Neutrophil (primary cell): Measurements from ENCODE around the gene OR2T27.
"Not testable (repeated sequence)": the region's sequence is repeated elsewhere in the genome, so short reads cannot be mapped to it uniquely, and the experiment has no call there.

Experiments used
- H3K27ac ChIP-seq: fragments of 200-600 bp; sonication (generic); 2 replicates; pipeline ENCODE4 v1.5.1; 2016; ENCODE audit warnings: mild to moderate bottlenecking, moderate library complexity
- H3K27me3 ChIP-seq: fragments of 200-600 bp; sonication (generic); 2 replicates; pipeline ENCODE4 v1.6.0; 2016; ENCODE audit warnings: mild to moderate bottlenecking
- H3K36me3 ChIP-seq: fragments of 200-600 bp; sonication (generic); 2 replicates; pipeline ENCODE4 v1.5.1; 2017
- H3K4me1 ChIP-seq, 2 experiments: fragments of 200-600 bp in 1 of 2; sonication (generic) in 1 of 2; 1 replicate in 1 of 2; 2 replicates in 1 of 2; pipeline versions ENCODE4 v1.5.1 to v1.6.1; 2013 to 2016; ENCODE audit warnings: low read depth in 1 of 2, low read length in 1 of 2, mild to moderate bottlenecking in 1 of 2, moderate library complexity in 1 of 2; ENCODE audit not compliant: control insufficient read depth in 1 of 2, insufficient read depth in 1 of 2
- H3K4me3 ChIP-seq, 2 experiments: fragments of 200-600 bp in 1 of 2; sonication (generic) in 1 of 2; 1 replicate in 1 of 2; 2 replicates in 1 of 2; pipeline ENCODE4 v1.5.1; 2013 to 2016; ENCODE audit warnings: low read depth in 1 of 2, low read length in 1 of 2, mild to moderate bottlenecking in 1 of 2, moderate library complexity in 1 of 2
- H3K9me3 ChIP-seq: fragments of 200-600 bp; sonication (generic); 2 replicates; pipeline ENCODE4 v1.5.1; 2016
- TF ChIP-seq, protein P1 (sequence below): fragments of 200-600 bp; sonication (generic); IDR thresholded peaks from 2 replicates; pipeline ENCODE4 v1.5.1; 2016; ENCODE audit warnings: antibody characterized with exemption

OR2T27 gene

DNA sequence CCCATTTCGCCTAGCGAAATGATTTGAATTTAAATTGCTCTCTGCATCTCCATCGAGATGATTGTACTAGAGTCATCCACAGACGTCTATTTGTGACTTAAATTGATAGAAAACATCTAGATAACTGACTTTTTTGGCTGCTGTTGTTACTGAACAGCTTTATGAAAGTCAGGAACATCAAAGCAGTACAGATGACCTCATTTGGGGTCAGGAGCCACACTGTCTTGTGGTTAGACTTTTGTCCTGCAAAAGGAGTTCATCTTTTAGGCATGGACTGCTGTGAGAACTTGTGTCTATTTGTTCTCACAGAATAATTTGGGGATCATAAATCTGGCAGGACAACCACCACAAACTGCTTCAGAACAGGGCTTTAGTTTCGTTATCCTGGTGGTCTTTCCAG is 15.7 kb downstream of the OR2T27 start:
- H3K4me1 ChIP-seq, H3K4me3 ChIP-seq, H3K27ac ChIP-seq, H3K27me3 ChIP-seq, H3K9me3 ChIP-seq, H3K36me3 ChIP-seq: not testable (repeated sequence)

GRCh38 chr1:248636612-248637011 is 18.7 kb downstream of the OR2T27 start:
- H3K4me3 ChIP-seq, H3K27ac ChIP-seq, H3K9me3 ChIP-seq, H3K36me3 ChIP-seq, H3K4me1 ChIP-seq, H3K27me3 ChIP-seq: not testable (repeated sequence)

- H3K27ac ChIP-seq, H3K4me1 ChIP-seq, H3K9me3 ChIP-seq, H3K27me3 ChIP-seq, H3K36me3 ChIP-seq, H3K4me3 ChIP-seq: not testable (repeated sequence)
These were observed 20.3 kb downstream of the OR2T27 start, which contains the start of gene OR2T11 for GRCh38 chr1:248634991-248635390. TSS of gene OR2T11 (minus strand) at chr1:248635091. CDS start at chr1:248627128, 7,963 bp downstream.

GRCh38 chr1:248631354-248632008 is 23.8 kb downstream of the OR2T27 start:
- H3K27me3 ChIP-seq = no peaks in the 10 kb centered on the region
- H3K4me3 ChIP-seq = no peak overlapping the region
- H3K36me3 ChIP-seq = no peaks in the 10 kb centered on the region
- H3K9me3 ChIP-seq = no peaks in the 10 kb centered on the region
- H3K4me1 ChIP-seq = no peaks in the 10 kb centered on the region
- no peak overlapping the region for H3K27ac ChIP-seq
- TF ChIP-seq, protein P1, sequence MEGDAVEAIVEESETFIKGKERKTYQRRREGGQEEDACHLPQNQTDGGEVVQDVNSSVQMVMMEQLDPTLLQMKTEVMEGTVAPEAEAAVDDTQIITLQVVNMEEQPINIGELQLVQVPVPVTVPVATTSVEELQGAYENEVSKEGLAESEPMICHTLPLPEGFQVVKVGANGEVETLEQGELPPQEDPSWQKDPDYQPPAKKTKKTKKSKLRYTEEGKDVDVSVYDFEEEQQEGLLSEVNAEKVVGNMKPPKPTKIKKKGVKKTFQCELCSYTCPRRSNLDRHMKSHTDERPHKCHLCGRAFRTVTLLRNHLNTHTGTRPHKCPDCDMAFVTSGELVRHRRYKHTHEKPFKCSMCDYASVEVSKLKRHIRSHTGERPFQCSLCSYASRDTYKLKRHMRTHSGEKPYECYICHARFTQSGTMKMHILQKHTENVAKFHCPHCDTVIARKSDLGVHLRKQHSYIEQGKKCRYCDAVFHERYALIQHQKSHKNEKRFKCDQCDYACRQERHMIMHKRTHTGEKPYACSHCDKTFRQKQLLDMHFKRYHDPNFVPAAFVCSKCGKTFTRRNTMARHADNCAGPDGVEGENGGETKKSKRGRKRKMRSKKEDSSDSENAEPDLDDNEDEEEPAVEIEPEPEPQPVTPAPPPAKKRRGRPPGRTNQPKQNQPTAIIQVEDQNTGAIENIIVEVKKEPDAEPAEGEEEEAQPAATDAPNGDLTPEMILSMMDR = no peak

GRCh38 chr1:248630551-248630950 is 24.8 kb downstream of the OR2T27 start:
- Histone ChIP-seq H3K27me3 (no peaks in the 10 kb centered on the region), H3K4me1 (no peaks in the 10 kb centered on the region)
- TF ChIP-seq, protein P1 = no peak

GRCh38 chr1:248627971-248628844 is 27.1 kb downstream of the OR2T27 start:
- no peak overlapping the region for H3K4me3 ChIP-seq
- no peaks in the 10 kb centered on the region for H3K36me3 ChIP-seq
- H3K9me3 ChIP-seq = no peaks in the 10 kb centered on the region
- no peak overlapping the region for H3K27ac ChIP-seq
- H3K27me3 ChIP-seq = no peaks in the 10 kb centered on the region
- H3K4me1 ChIP-seq = no peaks in the 10 kb centered on the region
- TF ChIP-seq, protein P1 = no peak

More at GRCh38 chr1:248630551-248630950, 24.8 kb downstream of the OR2T27 start:
- Histone ChIP-seq H3K4me3 (no peak overlapping the region), H3K27ac (no peak overlapping the region), H3K9me3 (no peaks in the 10 kb centered on the region), H3K36me3 (no peaks in the 10 kb centered on the region)

GRCh38 chr1:248625971-248626370 is 29.4 kb downstream of the OR2T27 start:
- no peaks in the 10 kb centered on the region for H3K36me3 ChIP-seq
- H3K27me3 ChIP-seq = no peaks in the 10 kb centered on the region
- H3K4me3 ChIP-seq = no peak overlapping the region
- no peak overlapping the region for H3K27ac ChIP-seq
- no peaks in the 10 kb centered on the region for H3K4me1 ChIP-seq
- no peaks in the 10 kb centered on the region for H3K9me3 ChIP-seq
- TF ChIP-seq, protein P1 = no peak
